Caki2 (cell line): ENCODE data around the gene RBPMS2. TPM values are rescaled to one million over a fixed set of nuclear protein-coding genes. Genes with fewer than 3 reads are reported as not detected.
"Not testable (repeated sequence)": the region's sequence is repeated elsewhere in the genome, so short reads cannot be mapped to it uniquely, and the experiment has no call there.

Source experiments
- DNase-seq: peaks from one replicate; pipeline ENCODE4 v3.0.0-alpha.2; 2015; ENCODE audit warnings: low read depth
- in situ Hi-C: cut with HindIII; loops from 2 replicates; pipeline ENCODE4 v1.10.0; 2016; ENCODE audit warnings: low sequenced_read_pairs, low pct_unique_long_range_greater_than_20kb, mixed read lengths
- total RNA-seq: library from RNA; depleted of rRNA; stranded (reverse); fragments of >200 nt; shearing (Covaris generic); gene quantifications from 2 replicates; pipeline ENCODE4 v1.2.3, GENCODE V29; 2014; ENCODE audit warnings: low replicate concordance

The RBPMS2 gene
- total RNA-seq, 1 experiment from 2014 or later, result not detected

- DNase-seq, result no peak
- in situ Hi-C loops, result no loop called here
Observed at GRCh38 chr15:64763021-64763420, 12.4 kb downstream of the RBPMS2 start.

DNA sequence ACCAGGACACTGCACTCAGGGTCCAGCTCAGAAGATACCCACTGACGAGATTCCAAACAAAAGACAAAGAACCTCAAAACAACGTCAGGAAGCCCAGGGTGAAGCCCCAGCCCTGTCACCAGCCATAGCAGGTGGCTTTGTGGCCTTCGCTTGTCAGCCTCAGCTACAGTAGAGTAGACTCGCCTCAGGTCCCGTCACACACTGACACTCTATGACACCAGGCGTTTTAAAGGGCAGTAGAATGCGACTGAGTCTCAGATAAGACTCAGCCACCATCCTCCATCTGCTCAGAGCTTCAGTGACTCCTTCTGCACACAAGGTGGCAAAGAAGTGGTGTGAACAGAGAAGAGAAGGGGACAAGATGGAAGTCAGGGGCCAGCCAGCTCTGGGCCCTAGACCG lies 12.8 kb downstream of the RBPMS2 start:
- DNase-seq, result no peak
- in situ Hi-C loops, result no loop called here

DNA sequence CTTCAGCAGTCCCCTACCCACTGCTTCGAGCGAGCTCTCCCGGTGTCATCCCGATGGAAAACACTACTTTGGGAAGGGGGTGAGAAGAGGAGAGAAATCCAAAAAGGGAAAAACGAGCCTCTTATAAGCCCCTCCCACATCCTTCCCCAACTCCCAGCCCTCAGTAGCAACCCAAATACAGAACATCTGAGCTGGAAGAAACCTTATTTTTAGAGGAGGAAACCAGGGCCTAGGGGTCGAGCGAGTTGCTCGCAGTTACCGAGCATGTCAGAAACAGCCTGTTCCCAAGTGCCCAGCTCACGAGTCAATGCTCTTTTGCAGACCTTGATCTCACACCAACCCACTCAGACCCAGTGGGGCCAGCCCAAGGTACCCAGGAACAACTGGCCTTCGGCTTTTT lies 14.2 kb downstream of the RBPMS2 start:
- no peak for DNase-seq
- in situ Hi-C loops, result no loop called here

GRCh38 chr15:64760056-64760455 lies 15.3 kb downstream of the RBPMS2 start:
- no peak for DNase-seq
- in situ Hi-C loops, result no loop called here

GRCh38 chr15:64755427-64755940 lies 19.9 kb downstream of the RBPMS2 start:
- in situ Hi-C loops, result no loop called here
- no peak for DNase-seq

GRCh38 chr15:64754663-64755426 lies 20.5 kb downstream of the RBPMS2 start:
- no peak for DNase-seq
- in situ Hi-C loops, result no loop called here

DNA sequence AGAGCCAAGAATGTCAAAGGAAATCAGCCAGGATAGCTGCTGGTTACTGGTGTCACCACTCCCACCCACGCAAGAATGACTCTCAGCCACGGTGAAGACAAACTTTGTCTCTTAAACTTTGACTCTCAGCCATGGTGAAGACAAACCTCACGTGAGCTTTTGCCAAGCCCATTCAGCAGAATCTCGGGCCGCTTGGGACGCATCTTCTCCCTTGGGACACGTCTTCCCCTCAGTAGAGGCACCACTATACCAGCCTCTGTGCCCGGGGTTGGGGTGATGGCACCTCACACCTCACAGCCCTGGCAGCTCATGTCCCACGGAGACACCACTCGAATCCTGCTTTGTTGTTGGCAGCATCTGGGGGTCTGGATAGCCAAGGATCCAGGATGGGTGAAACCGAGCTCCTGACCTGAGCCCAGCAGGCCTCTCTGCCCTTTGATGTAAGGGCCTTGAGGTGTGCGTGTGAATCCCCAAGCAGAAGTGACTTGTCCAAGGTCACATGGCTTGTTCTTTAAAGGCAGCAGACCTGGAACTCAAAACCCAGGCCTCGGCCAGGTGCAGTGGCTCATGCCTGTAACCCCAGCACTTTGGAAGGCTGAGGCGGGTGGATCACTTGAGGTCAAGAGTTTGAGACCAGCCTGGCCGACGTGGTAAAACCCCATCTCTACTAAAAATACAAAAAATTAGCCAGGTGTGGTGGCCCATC lies 21.8 kb downstream of the RBPMS2 start:
- in situ Hi-C loops, result no loop called here
- no peak for DNase-seq

GRCh38 chr15:64751464-64751863 lies 23.9 kb downstream of the RBPMS2 start:
- in situ Hi-C loops, result no loop called here
- DNase-seq, result no peak

DNA sequence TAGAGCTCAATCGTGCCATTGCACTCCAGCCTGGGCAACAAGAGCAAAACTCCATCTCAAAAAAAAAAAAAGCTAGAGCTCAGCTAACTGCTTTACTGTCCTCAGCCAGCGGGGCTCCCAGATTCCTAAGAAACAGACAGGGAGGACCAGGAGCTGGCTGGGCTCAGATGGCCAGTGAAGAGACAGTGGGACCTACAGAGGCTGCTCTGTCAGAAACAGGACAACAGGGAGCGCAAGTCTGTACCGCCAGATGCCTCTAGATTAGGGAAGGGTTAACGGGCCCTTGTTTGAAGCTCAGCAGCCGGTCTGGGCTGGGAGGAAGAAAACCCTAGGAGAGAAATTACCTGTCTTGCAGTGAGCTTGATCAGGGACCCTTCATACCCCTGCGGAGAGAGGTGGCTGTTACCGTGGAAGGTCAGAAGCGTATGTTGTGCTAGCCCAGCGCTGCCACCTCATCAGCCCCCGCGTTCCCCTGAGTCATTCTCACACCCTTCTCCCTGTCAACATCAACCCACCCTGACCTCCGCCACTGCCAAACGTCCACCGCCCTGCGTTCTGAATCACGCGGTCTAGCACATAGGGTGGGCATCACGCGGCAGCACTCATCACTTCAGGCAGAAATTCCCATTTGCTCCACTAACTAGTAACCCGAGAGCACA lies 25.3 kb downstream of the RBPMS2 start:
- in situ Hi-C loops, result no loop called here
- DNase-seq, result no peak

DNA sequence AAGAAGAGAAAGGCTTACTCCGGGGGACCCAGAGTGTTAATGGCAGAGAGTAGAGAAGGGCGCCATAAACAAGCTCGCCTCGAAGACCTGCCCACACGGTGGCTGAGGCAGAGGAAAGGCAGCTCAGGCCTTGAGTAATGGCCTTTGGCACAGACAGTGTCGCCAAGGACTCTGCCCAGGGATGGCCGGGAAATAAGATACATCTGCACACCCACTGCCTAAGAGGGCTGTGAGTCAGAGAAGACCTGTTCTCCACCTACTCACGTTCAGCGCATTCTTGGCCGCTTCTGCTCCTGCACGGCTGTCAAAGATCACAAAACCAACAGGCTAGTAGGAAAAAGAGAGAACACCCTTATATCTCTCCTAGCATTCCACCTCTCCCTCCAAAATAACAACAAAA lies 26.2 kb downstream of the RBPMS2 start:
- no peak for DNase-seq
- in situ Hi-C loops, result no loop called here

DNA sequence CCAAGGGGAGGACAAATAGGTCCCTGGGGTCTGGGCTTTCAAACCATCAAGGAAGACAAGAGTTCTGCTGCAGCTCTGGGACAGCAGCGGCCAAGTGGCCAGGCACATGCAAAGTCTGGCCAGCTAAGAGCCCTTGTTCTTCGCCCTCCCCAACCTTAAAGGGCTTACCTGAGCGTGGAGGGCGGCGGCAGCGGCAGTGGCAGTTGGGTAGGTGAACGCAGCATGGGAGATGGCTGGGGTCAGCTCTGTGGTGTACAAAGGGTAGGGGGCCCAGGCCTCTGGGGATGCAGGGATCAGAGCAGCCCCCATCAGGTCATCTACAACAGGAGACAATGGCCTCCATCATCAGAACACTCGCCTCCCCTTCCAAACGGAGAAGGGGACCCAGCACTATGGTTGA lies 27.1 kb downstream of the RBPMS2 start:
- in situ Hi-C loops, result no loop called here

GRCh38 chr15:64747578-64747977 lies 27.8 kb downstream of the RBPMS2 start:
- DNase-seq, result no peak
- in situ Hi-C loops, result no loop called here

More for the DNA sequence above, 27.1 kb downstream of the RBPMS2 start:
- DNase-seq, result no peak

- in situ Hi-C loops, result no loop called here
- no peak for DNase-seq
Observed at GRCh38 chr15:64746921-64747320, 28.5 kb downstream of the RBPMS2 start.

- DNase-seq, result no peak
- in situ Hi-C loops, result no loop called here
Observed at GRCh38 chr15:64746356-64746755, 29.0 kb downstream of the RBPMS2 start.

- DNase-seq, result no peak
- in situ Hi-C loops, result no loop called here
Observed at GRCh38 chr15:64743691-64744090, 31.7 kb downstream of the RBPMS2 start.

GRCh38 chr15:64742921-64743320 lies 32.5 kb downstream of the RBPMS2 start:
- DNase-seq, result no peak
- in situ Hi-C loops, result no loop called here

GRCh38 chr15:64742385-64742784 lies 33.0 kb downstream of the RBPMS2 start:
- in situ Hi-C loops, result no loop called here

DNA sequence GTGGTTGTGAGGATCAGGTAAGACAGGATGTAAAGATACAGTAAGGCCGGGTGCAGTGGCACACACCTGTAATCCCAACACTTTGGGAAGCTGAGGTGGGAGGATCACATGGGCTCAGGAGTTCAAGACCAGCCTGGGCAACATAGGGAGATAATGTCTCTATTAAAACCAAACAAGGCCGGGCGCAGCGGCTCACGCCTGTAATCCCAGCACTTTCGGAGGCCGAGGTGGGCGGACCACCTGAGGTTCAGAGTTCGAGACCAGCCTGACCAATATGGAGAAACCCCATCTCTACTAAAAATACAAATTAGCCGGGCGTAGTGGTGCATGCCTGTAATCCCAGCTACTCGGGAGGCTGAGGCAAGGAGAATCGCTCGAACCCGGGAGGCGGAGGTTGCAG lies 33.7 kb downstream of the RBPMS2 start:
- DNase-seq, in situ Hi-C loops: not testable (repeated sequence)

More at GRCh38 chr15:64742385-64742784, 33.0 kb downstream of the RBPMS2 start:
- no peak for DNase-seq
